Measurements from ENCODE around the gene SMARCA2. TPM values are rescaled to one million over a fixed set of nuclear protein-coding genes. Genes with fewer than 3 reads are reported as not detected.
A peak's percentile ranks its signal among the peaks of the same experiment; 100 is the strongest.

Gene SMARCA2
- total and polyA plus RNA-seq, 9 of the 15 experiments (the other 6 are each of a cell fraction or from before 2014, with no cell fraction given): 8.0 to 34.8 (median 25.5) TPM

DNA sequence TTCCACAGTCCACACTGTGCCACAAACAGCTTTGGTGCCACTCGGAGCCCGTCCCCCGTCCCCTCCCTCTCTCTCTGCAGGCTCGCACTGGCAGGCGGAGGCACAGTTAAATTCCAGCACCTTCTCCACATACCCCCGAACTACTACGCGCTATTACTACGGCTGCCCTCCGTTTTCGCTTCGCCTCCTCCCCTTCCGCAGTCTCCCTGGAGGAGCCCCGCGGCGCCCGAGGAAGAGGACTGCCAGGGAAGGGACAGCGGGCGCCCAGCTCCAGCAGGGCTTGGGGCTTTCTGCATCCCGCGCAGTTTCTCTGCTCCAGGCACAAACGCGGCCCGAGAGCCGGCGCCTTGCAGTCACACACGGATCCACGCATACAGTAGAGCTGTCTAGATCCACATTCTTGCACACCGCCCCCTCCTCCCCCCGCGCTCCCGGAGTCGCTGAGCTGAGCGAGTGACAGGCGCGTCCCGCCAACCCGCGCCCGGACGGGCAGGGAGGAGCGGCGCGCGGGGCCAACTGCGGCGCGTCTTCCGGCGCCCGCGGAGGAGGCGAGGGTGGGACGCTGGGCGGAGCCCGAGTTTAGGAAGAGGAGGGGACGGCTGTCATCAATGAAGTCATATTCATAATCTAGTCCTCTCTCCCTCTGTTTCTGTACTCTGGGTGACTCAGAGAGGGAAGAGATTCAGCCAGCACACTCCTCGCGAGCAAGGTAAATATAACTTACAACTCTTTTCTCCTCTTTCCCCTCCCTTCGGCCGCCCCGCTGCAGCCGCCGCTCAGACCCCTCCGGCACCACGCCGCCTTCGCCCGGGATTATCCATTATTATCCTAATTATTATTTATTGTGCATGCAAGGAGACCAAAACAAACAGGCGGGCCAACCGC lies at the start of gene SMARCA2 (continued):
- TF ChIP-seq KDM4B (IDR thresholded peaks at IDR 0.05; ENCODE audit: borderline replicate concordance in 2 of 2, low read depth in 1 of 2) (peak in 1 of 2 experiments; percentile 44; a peak in 1 of 4 replicates), TAF1 (IDR thresholded peaks at IDR 0.05; ENCODE audit: control insufficient read depth, extremely low read depth, insufficient read depth, low read length, severe bottlenecking) (peak; percentile 59), RBM25 (IDR thresholded peaks at IDR 0.05; ENCODE audit: low read depth, low read length, severe bottlenecking) (peak; percentile 98), GABPA (tag; conservative IDR thresholded peaks at IDR 0.05; ENCODE audit: low read depth) (peak; percentile 73), RNF2 (IDR thresholded peaks at IDR 0.05) (no peak), SP1 (CRISPR knock-in tag; IDR thresholded peaks at IDR 0.05) (peak; percentile 59), MCM2 (IDR thresholded peaks at IDR 0.05; ENCODE audit: low read depth) (no peak), FOXK2 (conservative IDR thresholded peaks at IDR 0.05 in 1 of 2, IDR thresholded peaks at IDR 0.05 in 1 of 2; ENCODE audit: low read depth in 2 of 2) (0 out of 4 replicates have a peak, but pooled peaks of 1 of the 2 experiments have one; percentile 34), SOX6 (IDR thresholded peaks at IDR 0.05) (peak; percentile 22; the same call in 1 of the 2 replicates), GABPB1 (CRISPR knock-in tag; IDR thresholded peaks at IDR 0.05) (peak; percentile 66; the same call in 1 of the 2 replicates), KDM5B (IDR thresholded peaks at IDR 0.05; ENCODE audit: insufficient replicate concordance, low read depth, low read length) (peak; percentile 56), SAP30 (IDR thresholded peaks at IDR 0.05; ENCODE audit: borderline replicate concordance, insufficient read depth, low read depth, low read length, poor library complexity, severe bottlenecking) (peak; percentile 20), HNRNPLL (IDR thresholded peaks at IDR 0.05; ENCODE audit: low read depth, low read length, poor library complexity, severe bottlenecking) (peak; percentile 92), E2F3 (CRISPR knock-in tag; IDR thresholded peaks at IDR 0.05) (no peak), EGR1 (conservative IDR thresholded peaks at IDR 0.05) (peak; percentile 65), TAF9B (IDR thresholded peaks at IDR 0.05; ENCODE audit: partially characterized antibody) (peak; percentile 33), HDAC1 (IDR thresholded peaks at IDR 0.05) (peak in 1 of 2 experiments; percentile 72; a peak in 1 of 4 replicates), ZNF12 (CRISPR knock-in tag; IDR thresholded peaks at IDR 0.05) (no peak), BHLHE40 (IDR thresholded peaks at IDR 0.05; ENCODE audit: low read length) (no peak), RAD21 (CRISPR knock-in tag; conservative IDR thresholded peaks at IDR 0.05 in 1 of 2, IDR thresholded peaks at IDR 0.05 in 1 of 2) (no peak)
- TF ChIP-seq, protein P1, sequence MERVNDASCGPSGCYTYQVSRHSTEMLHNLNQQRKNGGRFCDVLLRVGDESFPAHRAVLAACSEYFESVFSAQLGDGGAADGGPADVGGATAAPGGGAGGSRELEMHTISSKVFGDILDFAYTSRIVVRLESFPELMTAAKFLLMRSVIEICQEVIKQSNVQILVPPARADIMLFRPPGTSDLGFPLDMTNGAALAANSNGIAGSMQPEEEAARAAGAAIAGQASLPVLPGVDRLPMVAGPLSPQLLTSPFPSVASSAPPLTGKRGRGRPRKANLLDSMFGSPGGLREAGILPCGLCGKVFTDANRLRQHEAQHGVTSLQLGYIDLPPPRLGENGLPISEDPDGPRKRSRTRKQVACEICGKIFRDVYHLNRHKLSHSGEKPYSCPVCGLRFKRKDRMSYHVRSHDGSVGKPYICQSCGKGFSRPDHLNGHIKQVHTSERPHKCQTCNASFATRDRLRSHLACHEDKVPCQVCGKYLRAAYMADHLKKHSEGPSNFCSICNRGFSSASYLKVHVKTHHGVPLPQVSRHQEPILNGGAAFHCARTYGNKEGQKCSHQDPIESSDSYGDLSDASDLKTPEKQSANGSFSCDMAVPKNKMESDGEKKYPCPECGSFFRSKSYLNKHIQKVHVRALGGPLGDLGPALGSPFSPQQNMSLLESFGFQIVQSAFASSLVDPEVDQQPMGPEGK (CRISPR knock-in tag; IDR thresholded peaks at IDR 0.05; ENCODE audit: borderline replicate concordance): no peak
- TF ChIP-seq, protein P2, sequence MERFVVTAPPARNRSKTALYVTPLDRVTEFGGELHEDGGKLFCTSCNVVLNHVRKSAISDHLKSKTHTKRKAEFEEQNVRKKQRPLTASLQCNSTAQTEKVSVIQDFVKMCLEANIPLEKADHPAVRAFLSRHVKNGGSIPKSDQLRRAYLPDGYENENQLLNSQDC (CRISPR knock-in tag; IDR thresholded peaks at IDR 0.05): no peak
- TF ChIP-seq, protein P3, sequence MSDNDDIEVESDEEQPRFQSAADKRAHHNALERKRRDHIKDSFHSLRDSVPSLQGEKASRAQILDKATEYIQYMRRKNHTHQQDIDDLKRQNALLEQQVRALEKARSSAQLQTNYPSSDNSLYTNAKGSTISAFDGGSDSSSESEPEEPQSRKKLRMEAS (CRISPR knock-in tag; IDR thresholded peaks at IDR 0.05): no peak

Data from K562 (cell line).